ENCODE measurements around the gene VCPKMT. TPM values are rescaled to one million over a fixed set of nuclear protein-coding genes. Genes with fewer than 3 reads are reported as not detected.

The VCPKMT gene
- total RNA-seq, 1 donor, result 6.1 TPM

DNA sequence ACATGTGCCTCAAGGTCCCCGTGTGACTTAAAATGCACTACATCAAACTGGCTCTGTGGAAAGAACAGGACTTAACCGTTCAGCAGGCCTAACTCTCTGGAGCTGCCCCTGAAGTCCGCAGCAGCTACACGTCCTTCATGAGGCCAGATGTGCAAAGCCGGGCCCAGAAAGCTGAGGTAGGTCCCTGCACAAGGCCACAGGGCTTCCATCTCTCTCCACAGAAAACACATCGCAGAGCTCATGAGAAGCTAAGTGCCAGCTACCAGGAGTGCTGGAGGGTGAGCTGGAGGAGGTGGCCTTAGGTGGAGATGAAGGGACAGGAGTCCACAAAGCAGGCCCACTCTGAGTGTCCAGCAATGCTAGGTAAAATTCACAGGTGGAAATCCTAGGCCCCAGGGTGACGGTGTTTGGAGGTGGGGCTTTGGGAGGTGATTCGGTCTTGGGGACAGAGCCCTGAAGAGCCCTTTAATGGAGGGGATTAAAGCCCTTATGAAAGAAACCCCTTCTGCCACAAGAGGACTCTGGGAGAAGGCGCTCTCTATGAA, 52.4 kb downstream of the VCPKMT start:
- TF ChIP-seq, protein P1, sequence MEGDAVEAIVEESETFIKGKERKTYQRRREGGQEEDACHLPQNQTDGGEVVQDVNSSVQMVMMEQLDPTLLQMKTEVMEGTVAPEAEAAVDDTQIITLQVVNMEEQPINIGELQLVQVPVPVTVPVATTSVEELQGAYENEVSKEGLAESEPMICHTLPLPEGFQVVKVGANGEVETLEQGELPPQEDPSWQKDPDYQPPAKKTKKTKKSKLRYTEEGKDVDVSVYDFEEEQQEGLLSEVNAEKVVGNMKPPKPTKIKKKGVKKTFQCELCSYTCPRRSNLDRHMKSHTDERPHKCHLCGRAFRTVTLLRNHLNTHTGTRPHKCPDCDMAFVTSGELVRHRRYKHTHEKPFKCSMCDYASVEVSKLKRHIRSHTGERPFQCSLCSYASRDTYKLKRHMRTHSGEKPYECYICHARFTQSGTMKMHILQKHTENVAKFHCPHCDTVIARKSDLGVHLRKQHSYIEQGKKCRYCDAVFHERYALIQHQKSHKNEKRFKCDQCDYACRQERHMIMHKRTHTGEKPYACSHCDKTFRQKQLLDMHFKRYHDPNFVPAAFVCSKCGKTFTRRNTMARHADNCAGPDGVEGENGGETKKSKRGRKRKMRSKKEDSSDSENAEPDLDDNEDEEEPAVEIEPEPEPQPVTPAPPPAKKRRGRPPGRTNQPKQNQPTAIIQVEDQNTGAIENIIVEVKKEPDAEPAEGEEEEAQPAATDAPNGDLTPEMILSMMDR (IDR thresholded peaks at IDR 0.05; ENCODE audit: insufficient read depth, low read length), result no peak
- H3K4me3 ChIP-seq (ENCODE audit: low read depth, low read length), result no peak overlapping the region
- no peak for DNase-seq (ENCODE audit: low read depth)

DNA sequence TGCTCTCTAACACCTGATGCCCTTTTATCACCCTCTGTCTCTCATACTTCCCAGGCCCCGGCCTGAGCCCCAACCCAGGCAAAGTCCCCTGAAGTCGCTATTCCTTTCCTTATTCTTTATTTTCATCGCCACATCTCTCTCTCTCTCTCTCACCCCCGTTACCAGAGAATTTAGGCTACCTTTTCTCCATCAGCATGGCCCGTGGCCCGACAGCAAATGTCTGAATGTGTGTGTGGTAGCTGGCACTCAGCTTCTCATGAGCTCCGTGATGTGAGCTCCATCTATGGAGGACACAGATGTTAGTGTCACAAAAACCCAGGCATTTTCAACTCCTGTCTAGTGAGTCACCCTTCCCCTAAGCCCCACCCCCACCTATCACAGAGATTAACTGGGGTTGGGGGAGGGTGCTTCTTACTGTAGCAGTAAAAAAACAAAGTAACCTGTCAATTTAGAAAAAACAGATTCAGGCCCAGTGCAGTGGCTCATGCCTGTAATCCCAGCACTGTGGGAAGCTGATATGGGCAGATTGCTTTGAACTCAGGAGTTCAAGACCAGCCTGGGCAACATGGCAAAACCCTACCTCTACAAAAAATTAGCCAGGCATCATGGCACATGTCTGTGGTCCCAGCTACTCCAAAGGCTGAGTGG, 53.8 kb downstream of the VCPKMT start:
- DNase-seq (ENCODE audit: low read depth), result peak; percentile 62
- H3K4me3 ChIP-seq (ENCODE audit: low read depth, low read length), result no peak overlapping the region
- TF ChIP-seq, protein P1 (IDR thresholded peaks at IDR 0.05; ENCODE audit: insufficient read depth, low read length), result no peak

DNA sequence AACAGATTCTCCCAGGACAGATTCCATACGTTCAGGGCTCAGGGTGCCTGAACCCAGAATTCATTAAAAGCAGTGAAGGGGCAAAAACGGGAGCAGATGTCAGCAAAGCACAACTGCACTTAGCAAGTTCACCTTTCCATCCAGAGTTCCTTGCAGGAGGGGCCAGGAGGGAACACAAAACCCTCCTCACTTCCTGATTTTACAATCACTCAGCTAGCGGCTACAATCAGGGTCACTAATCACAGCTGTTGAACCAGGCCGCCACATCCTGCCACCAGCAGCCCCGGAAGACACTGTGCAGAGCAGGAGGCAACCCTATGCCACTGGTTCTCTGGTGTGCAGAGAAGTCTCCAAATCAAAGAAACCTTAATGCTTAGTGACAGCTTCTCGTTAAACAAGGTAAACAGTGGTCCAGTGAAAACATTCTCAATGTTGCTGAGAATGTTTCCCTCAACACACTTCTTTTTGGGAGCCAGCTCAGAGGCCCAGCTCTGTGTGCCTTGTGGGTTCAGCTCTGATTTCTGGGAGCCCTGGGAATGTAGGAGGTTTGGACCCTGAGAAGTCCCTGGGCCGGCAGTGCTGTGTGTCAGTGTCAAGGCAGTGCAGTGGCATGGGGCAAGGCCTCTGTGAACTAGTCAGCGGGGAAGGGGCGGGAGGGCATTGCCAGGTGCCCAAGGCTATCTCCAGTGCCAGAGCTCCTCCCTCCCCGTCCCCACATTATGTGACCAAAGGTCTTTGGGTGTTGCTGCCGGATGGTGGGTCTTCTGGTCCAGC, 54.5 kb downstream of the VCPKMT start:
- TF ChIP-seq, protein P1 (IDR thresholded peaks at IDR 0.05; ENCODE audit: insufficient read depth, low read length), result no peak
- H3K4me3 ChIP-seq (ENCODE audit: low read depth, low read length), result no peak overlapping the region
- peak; percentile 16 for DNase-seq (ENCODE audit: low read depth)

DNA sequence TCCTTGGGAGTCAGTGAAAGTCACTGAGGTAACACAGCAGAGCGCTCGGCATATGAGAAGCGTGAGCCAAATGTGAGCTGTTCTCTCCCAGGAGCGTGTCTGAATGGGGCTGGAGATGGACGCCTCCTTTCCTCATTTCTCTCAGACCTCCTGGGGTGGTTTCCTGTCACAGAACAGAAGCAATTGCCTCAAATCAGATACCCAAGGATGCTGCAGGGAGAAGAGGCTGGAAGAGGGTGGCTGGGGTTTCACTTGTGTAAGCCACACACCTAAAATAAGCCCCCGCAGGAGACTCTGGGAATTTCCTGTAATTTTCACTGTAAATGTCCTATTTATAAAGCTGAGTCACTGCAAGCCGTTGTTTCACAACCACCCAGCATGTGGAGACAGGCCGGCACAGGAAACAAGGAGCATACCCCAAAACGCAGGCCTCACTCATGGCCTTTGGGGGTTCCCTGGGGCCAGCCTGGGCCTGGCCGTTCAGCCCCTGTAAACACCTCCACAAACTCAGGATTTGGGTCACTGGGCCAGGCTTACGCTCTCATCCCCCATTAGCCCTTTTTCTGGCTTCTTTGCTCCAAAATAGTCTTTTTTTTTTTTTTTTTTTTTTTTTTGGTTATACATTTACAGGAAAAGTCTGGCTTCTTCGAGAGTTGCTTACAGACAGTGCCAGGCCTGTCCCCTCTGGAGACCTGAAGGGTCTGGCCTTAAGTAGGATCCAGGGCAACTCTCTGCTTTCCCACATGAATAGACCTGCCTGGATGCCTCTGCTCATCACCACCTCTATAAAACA, 55.3 kb downstream of the VCPKMT start:
- TF ChIP-seq, protein P1 (IDR thresholded peaks at IDR 0.05; ENCODE audit: insufficient read depth, low read length), result peak; percentile 53
- DNase-seq (ENCODE audit: low read depth), result peak; percentile 96
- peak overlapping the region; percentile 13 for H3K4me3 ChIP-seq (ENCODE audit: low read depth, low read length)

DNA sequence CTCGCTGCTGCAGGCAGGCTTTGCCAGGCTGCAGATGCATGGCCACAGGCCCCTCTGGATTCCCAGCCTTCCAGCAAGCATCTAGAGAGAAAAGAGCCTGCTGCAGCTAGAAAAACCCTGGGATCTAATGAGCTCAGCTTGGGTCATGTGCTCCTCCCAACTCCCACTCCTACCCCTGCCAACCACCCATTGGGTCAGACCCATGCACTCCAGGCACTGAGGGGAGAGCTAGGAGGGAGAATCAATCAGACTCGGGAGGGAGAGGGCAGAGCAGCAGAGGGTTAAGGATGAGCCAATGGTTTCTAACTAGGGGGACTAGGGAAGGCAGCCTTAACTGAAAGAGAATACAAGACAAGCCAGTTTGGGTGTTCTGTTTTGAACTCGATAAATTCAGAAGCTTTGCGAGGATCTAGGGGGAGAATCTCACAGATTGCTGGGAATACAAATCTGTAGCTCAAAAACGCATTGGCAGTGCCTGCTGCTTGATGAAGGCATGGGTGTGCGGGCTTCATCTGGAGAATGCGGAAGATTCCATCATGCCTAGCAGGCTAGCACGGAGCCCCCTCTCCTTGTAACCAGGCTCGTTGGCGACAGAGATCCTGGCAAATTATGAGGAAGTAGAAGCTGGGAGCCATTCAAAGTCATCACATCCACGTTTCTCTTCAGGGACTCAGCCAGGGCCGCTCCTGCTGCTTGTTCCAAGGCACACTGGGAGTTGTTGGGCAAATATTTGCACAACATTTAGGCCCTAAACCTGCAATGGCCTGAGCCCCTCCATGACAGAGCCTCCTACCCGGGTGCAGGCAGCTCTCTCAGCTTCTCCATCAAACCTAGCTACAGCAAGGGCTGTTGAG, 56.4 kb downstream of the VCPKMT start:
- DNase-seq (ENCODE audit: low read depth), result no peak
- TF ChIP-seq, protein P1 (IDR thresholded peaks at IDR 0.05; ENCODE audit: insufficient read depth, low read length), result no peak
- no peak overlapping the region for H3K4me3 ChIP-seq (ENCODE audit: low read depth, low read length)

Small RNA genes lying within 50 kb of the gene (small RNA-seq; reads per million reads assigned to genes)
- gene RF00019, result not detected

Other genes with a start within 250 kb of the VCPKMT start
- gene ARF6, start 223.5 kb downstream of the VCPKMT start, total RNA-seq (ENCODE audit: low replicate concordance), result 101 and 130 TPM in 2 replicates
- gene SOS2, start 115.0 kb upstream of the VCPKMT start, total RNA-seq (ENCODE audit: low replicate concordance), result 22.3 and 33.2 TPM in 2 replicates
- gene L2HGDH, start 195.7 kb upstream of the VCPKMT start, total RNA-seq (ENCODE audit: low replicate concordance), result 0.98 and 3.3 TPM in 2 replicates
- gene DMAC2L, start 195.8 kb upstream of the VCPKMT start, total RNA-seq (ENCODE audit: low replicate concordance), result 2.2 and 4.4 TPM in 2 replicates